K562 (cell line): ENCODE measurements around the gene BEST4. TPM values are rescaled to one million over a fixed set of nuclear protein-coding genes. Genes with fewer than 3 reads are reported as not detected.

ENCODE experiments used
- BRD4 ChIP-seq: fragments of 200-600 bp; sonication (generic); IDR thresholded peaks from 2 replicates; pipeline ENCODE4 v1.6.1; 2017; ENCODE audit warnings: inconsistent platforms
- CBX1 ChIP-seq: sonication (generic); IDR thresholded peaks from 2 replicates; pipeline ENCODE4 v1.6.1; 2016; ENCODE audit warnings: antibody characterized with exemption, low read depth, mild to moderate bottlenecking
- CREM ChIP-seq: IDR thresholded peaks from 2 replicates; pipeline ENCODE4 v1.6.1; 2014; ENCODE audit warnings: antibody characterized with exemption, low read depth
- DIDO1 ChIP-seq: fragments of 450-650 bp; IDR thresholded peaks from 2 replicates; pipeline ENCODE4 v1.6.1; 2016; ENCODE audit warnings: low read depth, missing biosample characterization, missing genetic modification characterization
- EHMT2 ChIP-seq: fragments of 450-650 bp; IDR thresholded peaks from 2 replicates; pipeline ENCODE4 v1.6.1; 2018; ENCODE audit warnings: antibody characterized with exemption
- KAT2B ChIP-seq: IDR thresholded peaks from one replicate; pipeline ENCODE4 v1.6.1; 2012; ENCODE audit warnings: low read depth, mild to moderate bottlenecking, control low read depth, inconsistent platforms, low read length, moderate library complexity
- KAT8 ChIP-seq: fragments of 450-650 bp; IDR thresholded peaks from 2 replicates; pipeline ENCODE4 v1.6.1; 2016; ENCODE audit warnings: low read depth, mild to moderate bottlenecking
- KDM1A ChIP-seq, 2 experiments: fragments of 450-650 bp; IDR thresholded peaks; 2 replicates each; pipeline ENCODE4 v1.6.1; 2016; ENCODE audit warnings: mild to moderate bottlenecking in 2 of 2
- MYNN ChIP-seq, 2 experiments: sonication (generic); formaldehyde crosslinking in 1 of 2; IDR thresholded peaks; 2 replicates each; pipeline versions ENCODE4 v1.5.0 to v1.6.1; 2016 to 2020; ENCODE audit warnings: antibody characterized with exemption in 1 of 2, missing genetic modification reagents in 1 of 2
- NR1H2 ChIP-seq: sonication (generic); formaldehyde crosslinking; IDR thresholded peaks from 2 replicates; pipeline ENCODE4 v1.4.0; 2020; ENCODE audit warnings: mild to moderate bottlenecking, missing genetic modification reagents
- PML ChIP-seq: IDR thresholded peaks from 2 replicates; pipeline ENCODE4 v1.6.1; 2012; ENCODE audit warnings: low read length, inconsistent platforms
- POLR2AphosphoS2 ChIP-seq: IDR thresholded peaks from 2 replicates; pipeline ENCODE4 v1.6.1; 2012; ENCODE audit warnings: low read length, improper control_type of control experiment
- PTBP1 ChIP-seq: fragments of 200-400 bp; formaldehyde crosslinking; IDR thresholded peaks from 2 replicates; pipeline ENCODE4 v1.6.1; 2017; ENCODE audit warnings: low read depth, low read length
- RBM39 ChIP-seq: fragments of 200-400 bp; formaldehyde crosslinking; optimal IDR thresholded peaks from 2 replicates; pipeline ENCODE3; 2018; ENCODE audit warnings: low read depth, low read length
- RNF2 ChIP-seq: sonication (generic); IDR thresholded peaks from 2 replicates; pipeline ENCODE4 v1.6.1; 2016
- YY1 ChIP-seq, 3 experiments: IDR thresholded peaks; 2 replicates each; pipeline ENCODE4 v1.6.1; 2011; ENCODE audit warnings: low read length in 2 of 3, mild to moderate bottlenecking in 2 of 3, moderate library complexity in 2 of 3, borderline replicate concordance in 1 of 3, control low read depth in 1 of 3, low read depth in 1 of 3; ENCODE audit not compliant: insufficient read depth in 3 of 3, insufficient replicate concordance in 2 of 3, control insufficient read depth in 1 of 3, insufficient read length in 1 of 3; ENCODE audit errors: extremely low read depth in 1 of 3
- ZC3H11A ChIP-seq: IDR thresholded peaks from 2 replicates; pipeline ENCODE4 v1.6.1; 2012; ENCODE audit warnings: low read depth, low read length, improper control_type of control experiment
- ZNF134 ChIP-seq: fragments of 250-450 bp; sonication (Bioruptor Pico); conservative IDR thresholded peaks from 2 replicates; pipeline ENCODE4 v1.4.0; 2020
- ZNF165 ChIP-seq: fragments of 250-450 bp; sonication (Bioruptor Pico); IDR thresholded peaks from 2 replicates; pipeline ENCODE4 v1.4.0; 2020; ENCODE audit warnings: borderline replicate concordance
- ZNF766 ChIP-seq: fragments of 200-800 bp; sonication (Bioruptor generic); conservative IDR thresholded peaks from 2 replicates; pipeline ENCODE4 v1.6.1; 2016; ENCODE audit warnings: missing genetic modification characterization, missing compliant biosample characterization
- ZNF79 ChIP-seq: fragments of 250-450 bp; sonication (Bioruptor Pico); IDR thresholded peaks from 2 replicates; pipeline ENCODE4 v1.4.0; 2020; ENCODE audit warnings: low read depth, mild to moderate bottlenecking, moderate library complexity
- polyA plus RNA-seq, 8 experiments: library from polyadenylated mRNA; depleted of rRNA in 4 of 8; stranded (reverse) in 5 of 8; unstranded in 3 of 8; fragments of >200 nt; fragmentation: Nextera tagmentation in 2 of 8; fragmentation: Illumina TruSeq in 1 of 8; extraction: Ambion mirVana in 2 of 8; extraction: Trizol in 1 of 8; gene quantifications; 2 replicates each; pipeline versions ENCODE4 v1.2.1 to v1.2.3, GENCODE V29; 2011 to 2014; ENCODE audit warnings: inconsistent platforms in 1 of 8, missing spikeins in 1 of 8
- total RNA-seq, 7 experiments: library from RNA; depleted of rRNA in 6 of 7; stranded (reverse); fragments of >200 nt in 6 of 7; fragmentation: Illumina TruSeq in 2 of 7; extraction: Trizol in 2 of 7; gene quantifications; 2 replicates each; pipeline versions ENCODE4 v1.2.1 to v1.2.3, GENCODE V29; 2011 to 2021; ENCODE audit warnings: low replicate concordance in 1 of 7
- TF ChIP-seq, protein P1 (sequence below): sonication (generic); formaldehyde crosslinking; IDR thresholded peaks from 2 replicates; pipeline ENCODE4 v1.8.0; 2022; ENCODE audit warnings: mild to moderate bottlenecking, missing genetic modification reagents, borderline replicate concordance
- TF ChIP-seq, protein P2 (sequence below): sonication (generic); formaldehyde crosslinking; IDR thresholded peaks from 2 replicates; pipeline ENCODE4 v1.8.0; 2022; ENCODE audit warnings: missing genetic modification reagents, mild to moderate bottlenecking, moderate library complexity, borderline replicate concordance
- TF ChIP-seq, protein P3 (sequence below): sonication (generic); formaldehyde crosslinking; IDR thresholded peaks from 2 replicates; pipeline ENCODE4 v1.8.0; 2022; ENCODE audit warnings: mild to moderate bottlenecking, missing genetic modification reagents

BEST4 gene
- total and polyA plus RNA-seq, 9 of the 15 experiments (the other 6 are each of a cell fraction or from before 2014, with no cell fraction given) = 0.07 to 0.11 TPM; not detected in 7

GRCh38 chr1:44806704-44807363 is 18.9 kb upstream of the BEST4 start, which contains the start of gene DYNLT4 (continued):
- TF ChIP-seq ZNF766 (CRISPR knock-in tag) (no peak), DIDO1 (tag) (no peak), ZNF134 (CRISPR knock-in tag) (no peak), RBM39 (no peak), RNF2 (no peak), KAT8 (0 out of 2 replicates have a peak, but pooled peaks have one; percentile 48), CREM (no peak), KAT2B (no peak), PML (no peak), KDM1A (IDR thresholded peaks at IDR 0.05) (peak; percentile 41; a peak in 2 of 4 replicates), YY1 (IDR thresholded peaks at IDR 0.05; ENCODE audit: borderline replicate concordance in 1 of 3, control insufficient read depth in 1 of 3, extremely low read depth in 1 of 3, insufficient read depth in 3 of 3, insufficient read length in 1 of 3, insufficient replicate concordance in 2 of 3, low read depth in 1 of 3, low read length in 2 of 3) (peak in 2 of 3 experiments; percentile 62 to 84), MYNN (IDR thresholded peaks at IDR 0.05) (0 out of 2 replicates have a peak, but pooled peaks have one; percentile 27), MYNN (CRISPR knock-in tag; IDR thresholded peaks at IDR 0.05) (no peak), ZC3H11A (0 out of 2 replicates have a peak, but pooled peaks have one; percentile 15), NR1H2 (no peak), EHMT2 (no peak), CBX1 (no peak), POLR2AphosphoS2 (no peak), ZNF165 (no peak), PTBP1 (no peak), ZNF79 (CRISPR knock-in tag) (no peak), BRD4 (peak; percentile 55; the same call in 1 of the 2 replicates)
- TF ChIP-seq, protein P1, sequence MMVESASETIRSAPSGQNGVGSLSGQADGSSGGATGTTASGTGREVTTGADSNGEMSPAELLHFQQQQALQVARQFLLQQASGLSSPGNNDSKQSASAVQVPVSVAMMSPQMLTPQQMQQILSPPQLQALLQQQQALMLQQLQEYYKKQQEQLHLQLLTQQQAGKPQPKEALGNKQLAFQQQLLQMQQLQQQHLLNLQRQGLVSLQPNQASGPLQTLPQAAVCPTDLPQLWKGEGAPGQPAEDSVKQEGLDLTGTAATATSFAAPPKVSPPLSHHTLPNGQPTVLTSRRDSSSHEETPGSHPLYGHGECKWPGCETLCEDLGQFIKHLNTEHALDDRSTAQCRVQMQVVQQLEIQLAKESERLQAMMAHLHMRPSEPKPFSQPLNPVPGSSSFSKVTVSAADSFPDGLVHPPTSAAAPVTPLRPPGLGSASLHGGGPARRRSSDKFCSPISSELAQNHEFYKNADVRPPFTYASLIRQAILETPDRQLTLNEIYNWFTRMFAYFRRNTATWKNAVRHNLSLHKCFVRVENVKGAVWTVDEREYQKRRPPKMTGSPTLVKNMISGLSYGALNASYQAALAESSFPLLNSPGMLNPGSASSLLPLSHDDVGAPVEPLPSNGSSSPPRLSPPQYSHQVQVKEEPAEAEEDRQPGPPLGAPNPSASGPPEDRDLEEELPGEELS (CRISPR knock-in tag) = no peak
- TF ChIP-seq, protein P2, sequence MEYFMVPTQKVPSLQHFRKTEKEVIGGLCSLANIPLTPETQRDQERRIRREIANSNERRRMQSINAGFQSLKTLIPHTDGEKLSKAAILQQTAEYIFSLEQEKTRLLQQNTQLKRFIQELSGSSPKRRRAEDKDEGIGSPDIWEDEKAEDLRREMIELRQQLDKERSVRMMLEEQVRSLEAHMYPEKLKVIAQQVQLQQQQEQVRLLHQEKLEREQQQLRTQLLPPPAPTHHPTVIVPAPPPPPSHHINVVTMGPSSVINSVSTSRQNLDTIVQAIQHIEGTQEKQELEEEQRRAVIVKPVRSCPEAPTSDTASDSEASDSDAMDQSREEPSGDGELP (CRISPR knock-in tag) = no peak
- TF ChIP-seq, protein P3, sequence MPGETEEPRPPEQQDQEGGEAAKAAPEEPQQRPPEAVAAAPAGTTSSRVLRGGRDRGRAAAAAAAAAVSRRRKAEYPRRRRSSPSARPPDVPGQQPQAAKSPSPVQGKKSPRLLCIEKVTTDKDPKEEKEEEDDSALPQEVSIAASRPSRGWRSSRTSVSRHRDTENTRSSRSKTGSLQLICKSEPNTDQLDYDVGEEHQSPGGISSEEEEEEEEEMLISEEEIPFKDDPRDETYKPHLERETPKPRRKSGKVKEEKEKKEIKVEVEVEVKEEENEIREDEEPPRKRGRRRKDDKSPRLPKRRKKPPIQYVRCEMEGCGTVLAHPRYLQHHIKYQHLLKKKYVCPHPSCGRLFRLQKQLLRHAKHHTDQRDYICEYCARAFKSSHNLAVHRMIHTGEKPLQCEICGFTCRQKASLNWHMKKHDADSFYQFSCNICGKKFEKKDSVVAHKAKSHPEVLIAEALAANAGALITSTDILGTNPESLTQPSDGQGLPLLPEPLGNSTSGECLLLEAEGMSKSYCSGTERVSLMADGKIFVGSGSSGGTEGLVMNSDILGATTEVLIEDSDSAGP (CRISPR knock-in tag) = no peak
